HG03575 (cell line): Measurements from ENCODE around the gene ANO8.

Source experiments
- ATAC-seq: cut with Tn5 transposase; IDR thresholded peaks from one replicate; pipeline ENCODE4 v1.9.1; 2021; ENCODE audit not compliant: unreplicated experiment, insufficient number of reproducible peaks, low FRiP score; ENCODE audit errors: extremely low read depth

Gene ANO8

GRCh38 chr19:17351815-17352435 lies 17.3 kb upstream of the ANO8 start:
- ATAC-seq: no peak

DNA sequence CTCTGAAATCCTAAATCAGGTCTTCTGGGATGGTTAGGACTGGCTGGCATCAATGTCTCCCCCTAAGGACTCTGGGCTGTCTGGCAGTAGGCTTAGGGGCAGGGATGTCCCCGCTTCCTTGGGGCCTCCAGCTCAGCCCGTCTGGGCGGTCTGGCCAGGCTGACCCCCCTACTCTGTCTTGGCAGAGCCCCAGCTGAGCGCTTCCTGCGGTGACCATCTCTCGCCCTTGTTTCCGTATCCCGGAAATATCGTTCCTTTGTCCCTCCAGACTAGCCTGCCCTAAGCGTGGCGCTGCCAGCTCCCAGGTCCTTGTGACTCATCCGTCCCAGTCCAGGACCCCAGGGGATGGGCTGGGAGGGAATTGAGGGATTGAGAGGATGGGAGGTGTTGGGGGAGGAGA lies 14.0 kb upstream of the ANO8 start:
- ATAC-seq: no peak

DNA sequence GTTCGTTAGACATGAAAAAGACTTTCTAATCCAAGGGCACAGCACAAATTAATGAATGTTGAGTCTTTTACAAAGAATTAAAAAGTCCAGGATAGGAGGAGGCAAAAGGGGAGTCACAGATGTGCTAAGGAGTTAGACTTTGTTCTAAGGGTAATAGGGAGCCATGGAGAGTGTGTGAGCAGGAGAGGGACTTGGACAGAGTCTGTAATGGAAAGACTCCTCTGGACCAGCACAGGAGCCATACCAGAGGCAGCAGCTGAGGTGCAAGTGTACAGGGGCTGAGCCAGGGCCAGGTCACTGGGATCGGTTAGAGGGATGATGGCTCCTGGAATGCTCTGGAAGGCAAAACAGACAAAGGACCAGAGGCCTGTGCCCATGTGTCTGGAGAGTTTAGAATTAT lies 13.2 kb upstream of the ANO8 start:
- ATAC-seq: no peak

- ATAC-seq: no peak
Measured at GRCh38 chr19:17347361-17347760, 12.7 kb upstream of the ANO8 start.

GRCh38 chr19:17346109-17346671 lies 11.5 kb upstream of the ANO8 start:
- no peak for ATAC-seq

- ATAC-seq: no peak
Measured at GRCh38 chr19:17341845-17342244, 7.2 kb upstream of the ANO8 start.

DNA sequence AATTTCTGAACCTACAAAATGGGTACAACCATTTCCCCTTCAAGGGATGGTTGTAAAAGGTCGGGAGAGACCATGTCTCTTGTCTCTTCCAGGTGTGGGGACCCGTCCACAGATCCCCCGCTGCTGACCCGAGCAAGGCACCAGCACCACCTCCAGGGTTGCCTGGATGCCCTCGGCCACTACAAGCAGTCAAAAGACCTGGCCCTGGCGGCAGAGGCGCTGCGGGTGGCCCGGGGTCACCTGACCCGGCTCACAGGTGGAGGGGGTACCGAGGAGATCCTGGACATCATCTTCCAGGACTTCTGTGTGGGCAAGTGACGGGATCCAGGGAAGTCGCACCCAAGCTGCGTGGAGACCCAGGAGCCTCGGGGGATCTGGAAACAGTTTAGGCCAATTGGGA lies 6.7 kb upstream of the ANO8 start:
- ATAC-seq: no peak

GRCh38 chr19:17340871-17341357 lies 6.3 kb upstream of the ANO8 start:
- ATAC-seq: no peak

DNA sequence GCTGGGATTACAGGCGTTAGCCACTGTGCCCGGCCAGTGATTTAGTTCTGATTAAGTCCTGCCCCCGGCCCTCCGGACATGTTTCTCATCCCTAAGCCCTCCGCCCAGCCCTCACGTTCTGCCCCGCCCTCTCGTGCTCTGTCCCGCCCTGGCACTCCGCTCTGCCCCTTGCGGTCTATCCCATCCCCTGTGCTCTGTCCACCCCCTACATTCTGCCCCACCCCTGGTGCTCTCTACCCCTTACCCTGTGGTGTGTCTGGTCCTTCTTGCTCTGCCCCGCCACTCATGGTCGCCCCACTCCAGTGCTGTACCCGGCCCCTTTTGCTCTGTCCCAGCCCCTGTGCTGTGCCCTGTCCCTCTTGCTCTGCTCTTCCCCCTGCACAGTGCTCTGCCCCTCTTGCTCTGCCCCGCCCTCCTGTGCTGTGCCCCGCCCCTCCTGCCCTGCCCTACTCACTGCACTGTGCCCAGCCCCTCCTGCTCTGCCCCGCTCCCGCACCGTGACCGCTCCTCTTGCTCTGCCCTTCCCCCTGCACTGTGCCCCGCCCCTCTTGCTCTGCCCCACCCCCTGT lies 5.7 kb upstream of the ANO8 start:
- no peak for ATAC-seq

GRCh38 chr19:17339088-17339741 lies 4.6 kb upstream of the ANO8 start:
- no peak for ATAC-seq

- ATAC-seq: no peak
Measured at GRCh38 chr19:17338433-17339078, 3.9 kb upstream of the ANO8 start.

DNA sequence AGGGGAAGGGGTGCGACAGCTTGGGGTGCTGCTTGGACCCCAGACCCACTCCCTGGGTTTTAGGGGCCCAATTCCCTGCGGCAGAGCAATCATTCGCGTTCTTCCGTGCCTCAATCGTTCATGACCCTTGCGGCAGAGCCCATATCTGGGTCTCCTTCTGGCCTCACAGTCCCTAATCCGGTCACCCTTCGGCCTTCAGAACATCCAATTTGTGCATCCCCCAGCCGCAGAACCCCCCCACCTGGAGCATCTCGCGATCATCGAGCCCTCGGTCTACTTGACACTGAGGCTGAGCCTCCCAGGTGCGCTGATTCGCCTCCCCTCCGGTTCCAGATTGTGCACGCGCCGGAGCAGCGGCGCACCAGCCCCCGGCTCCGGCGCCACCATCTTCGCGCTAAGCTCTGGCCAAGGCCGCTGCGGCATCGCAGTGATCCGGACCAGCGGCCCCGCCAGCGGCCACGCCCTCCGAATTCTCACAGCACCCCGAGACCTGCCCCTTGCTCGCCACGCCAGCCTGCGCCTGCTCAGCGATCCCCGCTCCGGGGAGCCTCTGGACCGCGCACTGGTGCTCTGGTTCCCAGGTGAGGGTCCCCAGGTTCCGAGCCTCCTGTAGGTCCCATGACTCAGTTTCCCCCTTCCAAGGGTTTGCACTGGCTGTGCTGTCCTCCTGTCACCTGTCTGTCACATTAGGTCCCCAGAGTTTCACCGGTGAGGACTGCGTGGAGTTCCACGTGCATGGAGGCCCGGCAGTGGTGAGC lies 3.2 kb upstream of the ANO8 start:
- no peak for ATAC-seq

DNA sequence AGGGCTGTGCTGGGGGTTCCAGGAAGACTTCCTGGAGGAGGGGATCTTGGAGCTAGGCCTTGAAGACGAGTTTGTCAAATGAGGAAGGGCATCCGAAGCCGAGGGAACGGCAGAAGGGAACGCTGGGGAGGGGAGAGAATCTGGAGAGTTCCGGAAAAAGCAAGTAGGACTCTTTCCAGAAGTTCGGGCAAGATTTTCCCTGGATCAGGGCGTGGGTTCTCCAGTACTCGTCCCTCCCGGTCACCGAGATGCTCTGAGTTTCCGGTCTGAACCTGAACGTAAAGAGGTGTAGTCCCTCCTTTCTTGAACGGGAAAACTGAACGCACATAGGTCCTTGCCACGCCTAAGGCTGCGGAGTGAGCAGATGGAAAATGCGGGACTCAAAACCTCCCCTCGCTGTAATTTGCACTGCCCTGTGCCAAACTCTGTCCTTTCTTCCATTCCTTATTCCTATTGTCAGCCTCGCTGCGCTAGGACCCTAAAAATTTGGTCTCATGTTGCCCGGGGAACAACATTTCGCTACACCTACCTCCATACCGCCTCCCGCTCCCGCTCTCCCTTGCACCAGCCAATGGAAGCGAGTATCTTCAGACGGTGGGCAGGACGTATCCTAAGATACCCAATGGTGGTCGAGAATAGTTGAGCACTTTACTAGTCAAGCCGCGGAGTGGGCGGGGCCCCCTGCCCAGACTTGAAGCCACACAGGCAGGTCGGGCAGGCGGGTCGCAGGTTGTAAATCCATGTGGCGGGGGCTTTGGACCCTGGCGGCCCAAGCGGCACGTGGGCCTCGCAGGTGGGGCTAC lies 2.4 kb upstream of the ANO8 start, which contains the start of gene GTPBP3:
GTPBP3 (plus strand) TSS at position 682 of the 803 bp plus-strand sequence; CDS start at position 741, 59 bp downstream.
- ATAC-seq: peak; percentile 69

DNA sequence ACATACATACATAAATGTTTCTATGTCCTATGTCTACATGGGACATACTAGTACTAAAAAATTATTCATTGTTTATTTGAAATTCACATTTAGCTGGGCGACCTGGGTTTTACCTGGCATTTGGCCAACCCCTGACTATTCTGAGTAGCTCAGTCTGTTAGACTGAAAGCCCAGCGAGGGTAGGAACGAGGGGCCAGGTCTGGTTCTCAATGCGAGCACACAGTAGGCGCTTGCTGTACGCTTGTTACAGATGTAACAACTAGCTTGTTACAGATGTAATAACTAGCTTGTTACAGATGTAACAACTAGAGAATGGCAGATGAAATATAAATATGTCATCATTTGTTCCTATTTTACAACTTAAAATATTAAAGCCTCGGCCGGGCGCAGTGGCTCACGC lies 920 bp upstream of the ANO8 start:
- ATAC-seq: no peak

GRCh38 chr19:17333611-17334413 lies 843 bp downstream of the ANO8 start:
- no peak for ATAC-seq

DNA sequence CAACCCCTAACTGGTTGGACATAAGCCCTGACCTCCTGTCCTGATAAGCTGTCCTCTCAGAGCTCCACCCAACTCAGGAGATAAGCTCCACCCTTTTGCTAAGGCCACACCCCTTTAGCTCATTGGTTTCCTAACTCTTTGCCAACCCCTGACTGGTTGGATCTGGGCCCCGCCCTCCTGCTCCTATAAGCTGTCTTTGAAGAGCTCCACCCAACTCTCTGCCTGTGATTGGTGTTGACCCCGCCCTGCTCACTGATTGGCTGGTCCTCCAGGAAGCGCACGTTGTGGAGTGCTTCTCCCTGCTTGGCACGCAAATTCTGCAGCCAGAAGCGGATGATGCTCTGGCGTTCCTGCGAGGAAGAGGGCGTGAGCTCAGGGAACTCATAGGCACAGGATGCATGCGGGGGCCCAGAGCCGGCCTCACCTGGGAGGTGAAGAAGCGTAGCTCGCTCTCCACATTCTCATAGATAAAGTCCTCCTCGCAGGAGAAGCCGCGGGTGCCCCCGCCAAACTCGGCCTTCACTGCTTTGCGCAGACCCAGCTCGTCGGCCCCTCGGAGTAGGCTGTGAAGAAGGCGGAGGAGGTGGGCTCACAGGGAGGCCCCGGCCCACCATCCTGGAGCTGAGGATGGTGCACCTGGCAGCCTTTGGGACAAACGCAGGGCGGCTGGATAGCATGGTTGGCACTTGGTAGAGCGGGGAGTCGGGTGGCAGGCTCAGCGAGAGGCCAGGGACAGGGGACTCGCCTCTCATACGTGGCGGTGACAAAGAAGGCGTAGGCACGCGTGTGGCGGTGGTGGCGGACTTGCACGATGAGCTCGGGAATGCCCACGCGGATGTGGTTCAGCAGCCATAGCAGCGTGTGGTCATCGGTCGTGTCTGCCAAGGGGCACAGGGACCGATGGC lies 1.7 kb downstream of the ANO8 start:
- ATAC-seq: no peak

- ATAC-seq: no peak
Measured at GRCh38 chr19:17332360-17332676, 2.3 kb downstream of the ANO8 start.
